Naive B cell (primary cell): Measurements from ENCODE around the gene PHF5A. TPM values are rescaled to one million over a fixed set of nuclear protein-coding genes. Genes with fewer than 3 reads are reported as not detected.
"Not testable (repeated sequence)": the region's sequence is repeated elsewhere in the genome, so short reads cannot be mapped to it uniquely, and the experiment has no call there.

Experiments
- ATAC-seq, 2 donors: fragments of 150-1000 bp; cut with Tn5 transposase; 2 replicates each; pipeline ENCODE4 v1.10.0; 2021; ENCODE audit warnings: low read depth in 2 of 2, mild to moderate bottlenecking in 2 of 2, moderate library complexity in 2 of 2
- DNase-seq: peaks from one replicate; pipeline ENCODE4 v3.0.0; 2022
- H3K27ac Mint-ChIP-seq, 6 donors: one replicate each; pipeline ENCODE4 v1.8.0; 2020 to 2022; ENCODE audit warnings: mild to moderate bottlenecking in 6 of 6, mixed read lengths in 6 of 6, moderate library complexity in 5 of 6, inconsistent platforms in 2 of 6
- H3K27me3 Mint-ChIP-seq, 3 donors: one replicate each; pipeline ENCODE4 v1.8.0; 2021 to 2022; ENCODE audit warnings: mixed read lengths in 3 of 3, mild to moderate bottlenecking in 1 of 3
- H3K36me3 Mint-ChIP-seq, 2 donors: one replicate each; pipeline ENCODE4 v1.8.0; 2020 to 2022; ENCODE audit warnings: mixed read lengths in 2 of 2, inconsistent platforms in 1 of 2, mild to moderate bottlenecking in 1 of 2
- H3K4me1 Mint-ChIP-seq, 3 donors: one replicate each; pipeline ENCODE4 v1.8.0; 2020 to 2022; ENCODE audit warnings: mixed read lengths in 3 of 3, inconsistent platforms in 1 of 3, mild to moderate bottlenecking in 1 of 3, moderate library complexity in 1 of 3
- H3K4me3 Mint-ChIP-seq, 8 donors: one replicate each; pipeline ENCODE4 v1.8.0; 2020 to 2022; ENCODE audit warnings: mild to moderate bottlenecking in 8 of 8, mixed read lengths in 8 of 8, moderate library complexity in 8 of 8, inconsistent platforms in 2 of 8
- H3K9me3 Mint-ChIP-seq, 7 donors: one replicate each; pipeline ENCODE4 v1.8.0; 2020 to 2022; ENCODE audit warnings: mixed read lengths in 7 of 7, mild to moderate bottlenecking in 5 of 7, inconsistent platforms in 2 of 7, moderate library complexity in 1 of 7
- polyA plus RNA-seq, 6 donors: library from polyadenylated mRNA; unstranded; fragments of 300-500 nt; fragmentation: Illumina TruSeq; gene quantifications; one replicate each; pipeline ENCODE4 v1.2.3, GENCODE V29; 2021; ENCODE audit warnings: low read depth in 6 of 6

Gene PHF5A
- polyA plus RNA-seq, 6 donors from 2014 or later = 20.5 to 34.2 (median 26.7) TPM

- Mint-ChIP-seq H3K9me3 (no peaks in the 10 kb centered on the region), H3K36me3 (peaks cover 0 to 5% of the 10 kb centered on the region in 2 donors), H3K27me3 (no peaks in the 10 kb centered on the region), H3K27ac (peak overlapping the region in 3 of 6 donors; percentile 47 to 66 (median 61)), H3K4me3 (no peak overlapping the region), H3K4me1 (peaks cover 6 to 14% (median 6%) of the 10 kb centered on the region in 3 donors)
- ATAC-seq (no peak), DNase-seq (no peak)
These were observed 10.2 kb downstream of the PHF5A start for GRCh38 chr22:41458161-41458728.

GRCh38 chr22:41448189-41448808 lies 20.2 kb downstream of the PHF5A start:
- Mint-ChIP-seq H3K27me3 (no peaks in the 10 kb centered on the region), H3K9me3 (no peaks in the 10 kb centered on the region), H3K36me3 (no peaks in the 10 kb centered on the region), H3K4me1 (peaks cover 33 to 40% (median 39%) of the 10 kb centered on the region in 3 donors), H3K27ac (peak overlapping the region; percentile 94 to 100 (median 98)), H3K4me3 (peak overlapping the region; percentile 84 to 100 (median 93))
- DNase-seq = peak; percentile 92
- peak; percentile 64 for ATAC-seq

- ATAC-seq (peak; percentile 5 to 9), DNase-seq (peak; percentile 62)
- H3K4me3 Mint-ChIP-seq = peak overlapping the region; percentile 84 to 100 (median 93)
- H3K4me1 Mint-ChIP-seq = peaks cover 33 to 46% (median 41%) of the 10 kb centered on the region in 3 donors
- peak overlapping the region; percentile 94 to 100 (median 99) for H3K27ac Mint-ChIP-seq
- no peaks in the 10 kb centered on the region for H3K36me3 Mint-ChIP-seq
- H3K9me3 Mint-ChIP-seq = no peaks in the 10 kb centered on the region
- no peaks in the 10 kb centered on the region for H3K27me3 Mint-ChIP-seq
These were observed 20.9 kb downstream of the PHF5A start for GRCh38 chr22:41447435-41448188.

- Mint-ChIP-seq H3K36me3 (no peaks in the 10 kb centered on the region), H3K27ac (peak within 1 kb of the TSS; percentile 94 to 99 (median 99)), H3K9me3 (no peaks in the 10 kb centered on the region), H3K4me1 (peaks cover 33 to 47% (median 45%) of the 10 kb centered on the region in 3 donors), H3K27me3 (no peaks in the 10 kb centered on the region), H3K4me3 (peak within 1 kb of the TSS; percentile 84 to 100 (median 93))
- ATAC-seq (peak; percentile 50 to 59), DNase-seq (peak; percentile 96)
These were observed 21.7 kb downstream of the PHF5A start, which contains the start of gene TOB2 for GRCh38 chr22:41446639-41447434. TSS of gene TOB2 (minus strand) at chr22:41446801. CDS start at chr22:41437345, 9,456 bp downstream.

- Mint-ChIP-seq H3K4me1 (peaks cover 33 to 49% (median 47%) of the 10 kb centered on the region in 3 donors), H3K27ac (peak overlapping the region; percentile 94 to 99 (median 99)), H3K27me3 (no peaks in the 10 kb centered on the region), H3K9me3 (no peaks in the 10 kb centered on the region), H3K36me3 (no peaks in the 10 kb centered on the region), H3K4me3 (peak overlapping the region; percentile 84 to 100 (median 93))
- ATAC-seq = no peak
- no peak for DNase-seq
These were observed 22.4 kb downstream of the PHF5A start for GRCh38 chr22:41446057-41446501.

- no peaks in the 10 kb centered on the region for H3K36me3 Mint-ChIP-seq
- peak overlapping the region; percentile 94 to 99 (median 96) for H3K27ac Mint-ChIP-seq
- peak overlapping the region; percentile 84 to 100 (median 93) for H3K4me3 Mint-ChIP-seq
- H3K27me3 Mint-ChIP-seq = no peaks in the 10 kb centered on the region
- H3K9me3 Mint-ChIP-seq = no peaks in the 10 kb centered on the region
- DNase-seq (peak; percentile 32), ATAC-seq (no peak)
- peaks cover 33 to 52% (median 47%) of the 10 kb centered on the region in 3 donors for H3K4me1 Mint-ChIP-seq
These were observed 23.1 kb downstream of the PHF5A start for GRCh38 chr22:41445129-41446056.

GRCh38 chr22:41444360-41445128 lies 23.9 kb downstream of the PHF5A start:
- Mint-ChIP-seq H3K9me3 (no peaks in the 10 kb centered on the region), H3K36me3 (no peaks in the 10 kb centered on the region), H3K27me3 (no peaks in the 10 kb centered on the region), H3K4me1 (peaks cover 33 to 54% (median 47%) of the 10 kb centered on the region in 3 donors), H3K27ac (peak overlapping the region; percentile 93 to 99 (median 96)), H3K4me3 (peak overlapping the region; percentile 84 to 100 (median 93))
- DNase-seq = peak; percentile 79
- ATAC-seq = peak; percentile 36 to 42

GRCh38 chr22:41442240-41442792 lies 26.2 kb downstream of the PHF5A start:
- ATAC-seq (no peak), DNase-seq (no peak)
- Mint-ChIP-seq H3K36me3 (no peaks in the 10 kb centered on the region), H3K4me1 (peaks cover 23 to 54% (median 34%) of the 10 kb centered on the region in 3 donors), H3K4me3 (peak overlapping the region in 4 of 8 donors; percentile 15 to 92 (median 88)), H3K27me3 (no peaks in the 10 kb centered on the region), H3K9me3 (no peaks in the 10 kb centered on the region), H3K27ac (peak overlapping the region in 3 of 6 donors; percentile 32 to 67 (median 62))

GRCh38 chr22:41440511-41440910 lies 28.0 kb downstream of the PHF5A start:
- H3K4me1 Mint-ChIP-seq = peaks cover 24 to 58% (median 33%) of the 10 kb centered on the region in 3 donors
- H3K36me3 Mint-ChIP-seq = peaks cover 0 to 13% of the 10 kb centered on the region in 2 donors
- not testable (repeated sequence) for H3K4me3 Mint-ChIP-seq, H3K27me3 Mint-ChIP-seq, DNase-seq, ATAC-seq, H3K9me3 Mint-ChIP-seq
- H3K27ac Mint-ChIP-seq = peak overlapping the region in 1 of 6 donors; percentile 78

- Mint-ChIP-seq H3K27ac (peak overlapping the region in 1 of 6 donors; percentile 49), H3K36me3 (peaks cover 0 to 13% of the 10 kb centered on the region in 2 donors), H3K4me1 (peaks cover 11 to 33% (median 22%) of the 10 kb centered on the region in 3 donors), H3K27me3 (no peaks in the 10 kb centered on the region), H3K4me3 (no peak overlapping the region), H3K9me3 (no peaks in the 10 kb centered on the region)
- ATAC-seq = no peak
- no peak for DNase-seq
These were observed 31.3 kb downstream of the PHF5A start for GRCh38 chr22:41437198-41437597.
